Measurements from ENCODE around the gene C2CD2.

The C2CD2 gene

DNA sequence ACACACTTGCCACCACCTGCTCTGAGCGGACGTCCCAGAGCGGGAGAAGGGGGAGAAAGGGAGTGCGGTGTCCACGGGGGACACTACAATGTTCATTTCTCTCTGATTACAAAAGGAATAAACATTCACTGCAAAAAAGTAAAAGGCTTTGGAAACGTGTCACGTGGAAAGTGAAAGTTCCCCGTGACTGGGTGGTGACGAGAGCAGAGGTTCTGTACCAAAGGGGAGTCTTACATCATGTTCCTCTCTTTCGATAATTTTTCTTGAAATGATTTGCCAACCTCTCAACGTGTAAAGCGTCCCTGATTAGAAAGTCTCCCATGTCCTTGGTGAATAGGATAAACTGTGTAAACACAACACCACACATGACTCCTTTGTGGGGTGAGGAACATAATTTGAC lies 52.7 kb downstream of the C2CD2 start:
- DNase-seq (ENCODE audit: low read depth), result no peak
- TF ChIP-seq, protein P1, sequence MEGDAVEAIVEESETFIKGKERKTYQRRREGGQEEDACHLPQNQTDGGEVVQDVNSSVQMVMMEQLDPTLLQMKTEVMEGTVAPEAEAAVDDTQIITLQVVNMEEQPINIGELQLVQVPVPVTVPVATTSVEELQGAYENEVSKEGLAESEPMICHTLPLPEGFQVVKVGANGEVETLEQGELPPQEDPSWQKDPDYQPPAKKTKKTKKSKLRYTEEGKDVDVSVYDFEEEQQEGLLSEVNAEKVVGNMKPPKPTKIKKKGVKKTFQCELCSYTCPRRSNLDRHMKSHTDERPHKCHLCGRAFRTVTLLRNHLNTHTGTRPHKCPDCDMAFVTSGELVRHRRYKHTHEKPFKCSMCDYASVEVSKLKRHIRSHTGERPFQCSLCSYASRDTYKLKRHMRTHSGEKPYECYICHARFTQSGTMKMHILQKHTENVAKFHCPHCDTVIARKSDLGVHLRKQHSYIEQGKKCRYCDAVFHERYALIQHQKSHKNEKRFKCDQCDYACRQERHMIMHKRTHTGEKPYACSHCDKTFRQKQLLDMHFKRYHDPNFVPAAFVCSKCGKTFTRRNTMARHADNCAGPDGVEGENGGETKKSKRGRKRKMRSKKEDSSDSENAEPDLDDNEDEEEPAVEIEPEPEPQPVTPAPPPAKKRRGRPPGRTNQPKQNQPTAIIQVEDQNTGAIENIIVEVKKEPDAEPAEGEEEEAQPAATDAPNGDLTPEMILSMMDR (IDR thresholded peaks at IDR 0.05; ENCODE audit: control insufficient read depth, insufficient read depth, low read depth, low read length, missing control alignments), result no peak
- H3K4me3 ChIP-seq (ENCODE audit: control insufficient read depth, low read depth, low read length), result no peak overlapping the region

DNA sequence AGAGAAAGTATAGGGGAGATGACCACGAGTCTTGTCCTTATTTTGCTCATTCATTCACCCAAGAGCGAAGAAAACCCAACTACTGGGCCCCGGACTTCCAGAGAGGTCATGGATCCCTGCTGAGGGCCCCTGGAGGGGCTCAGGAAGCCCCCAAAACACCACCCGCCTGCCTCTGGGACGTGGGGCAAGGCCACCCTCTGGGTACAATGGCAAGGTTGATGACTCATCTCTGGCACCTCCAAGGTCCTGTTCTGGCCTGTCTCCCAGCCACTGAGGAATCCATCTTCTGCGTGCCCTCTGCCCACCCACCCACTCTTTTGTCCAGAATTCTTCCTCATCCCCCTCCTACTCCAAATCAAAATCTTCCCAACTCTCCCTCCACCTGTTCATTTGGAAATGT lies 53.4 kb downstream of the C2CD2 start:
- DNase-seq (ENCODE audit: low read depth), result no peak
- TF ChIP-seq, protein P1 (IDR thresholded peaks at IDR 0.05; ENCODE audit: control insufficient read depth, insufficient read depth, low read depth, low read length, missing control alignments), result no peak
- no peak overlapping the region for H3K4me3 ChIP-seq (ENCODE audit: control insufficient read depth, low read depth, low read length)

DNA sequence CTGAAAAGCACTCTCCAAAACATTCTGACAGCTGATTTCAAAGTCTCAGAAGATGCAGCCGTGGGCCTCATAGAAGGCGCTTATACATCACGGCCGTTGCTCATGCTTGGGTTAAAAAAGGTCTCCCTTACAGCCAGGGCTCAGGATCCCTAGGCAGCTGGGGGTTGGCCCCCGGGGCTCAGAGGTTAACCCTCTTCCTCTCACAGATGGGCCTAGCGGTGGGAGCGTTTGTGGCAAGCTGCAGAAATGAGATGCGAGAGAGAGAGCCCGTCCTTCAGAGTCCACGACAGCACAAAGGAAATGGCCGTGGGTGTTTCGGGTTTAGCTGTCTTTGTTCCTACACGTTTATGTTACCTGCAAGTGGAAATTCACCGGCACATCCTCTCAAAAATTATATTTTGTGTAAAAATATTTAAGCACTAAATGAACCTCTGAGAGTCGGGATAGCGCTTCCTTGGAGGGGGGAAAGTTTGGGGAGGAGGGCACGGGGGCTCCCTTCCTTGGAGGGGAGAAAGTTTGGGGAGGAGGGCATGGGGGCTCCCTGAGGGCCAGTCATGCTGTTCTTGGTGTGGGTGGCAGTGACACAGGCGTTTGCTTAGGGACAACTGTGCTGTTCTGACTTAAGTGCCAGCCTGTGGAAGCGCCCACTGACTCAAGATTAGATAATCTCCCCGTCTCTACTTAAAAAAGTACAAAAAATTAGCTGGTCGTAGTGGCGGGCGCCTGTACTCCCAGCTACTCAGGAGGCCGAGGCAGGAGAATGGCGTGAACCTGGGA lies 54.2 kb downstream of the C2CD2 start:
- no peak for DNase-seq (ENCODE audit: low read depth)
- TF ChIP-seq, protein P1 (IDR thresholded peaks at IDR 0.05; ENCODE audit: control insufficient read depth, insufficient read depth, low read depth, low read length, missing control alignments), result no peak
- no peak overlapping the region for H3K4me3 ChIP-seq (ENCODE audit: control insufficient read depth, low read depth, low read length)

DNA sequence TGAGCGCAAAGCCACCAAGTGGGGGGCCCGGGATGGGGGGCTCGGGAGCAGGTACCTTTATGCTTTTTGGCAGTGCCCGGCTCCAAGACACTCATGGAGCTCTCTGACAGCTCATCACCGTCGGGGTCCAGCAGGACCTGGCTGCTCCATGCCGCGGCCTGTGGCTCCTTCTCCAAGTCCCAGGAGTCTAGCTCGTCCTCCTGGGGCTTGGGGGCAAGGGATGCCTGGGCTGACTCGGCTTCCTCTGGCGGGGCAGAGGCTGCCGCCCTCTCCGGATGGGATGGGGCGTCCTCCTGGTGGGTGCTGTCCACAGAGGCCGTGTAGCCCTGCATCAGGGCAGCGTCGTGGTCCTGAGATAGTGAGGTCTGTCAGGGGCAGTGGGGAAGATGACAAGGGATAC lies 54.8 kb downstream of the C2CD2 start:
- no peak overlapping the region for H3K4me3 ChIP-seq (ENCODE audit: control insufficient read depth, low read depth, low read length)
- TF ChIP-seq, protein P1 (IDR thresholded peaks at IDR 0.05; ENCODE audit: control insufficient read depth, insufficient read depth, low read depth, low read length, missing control alignments), result no peak
- DNase-seq (ENCODE audit: low read depth), result no peak

DNA sequence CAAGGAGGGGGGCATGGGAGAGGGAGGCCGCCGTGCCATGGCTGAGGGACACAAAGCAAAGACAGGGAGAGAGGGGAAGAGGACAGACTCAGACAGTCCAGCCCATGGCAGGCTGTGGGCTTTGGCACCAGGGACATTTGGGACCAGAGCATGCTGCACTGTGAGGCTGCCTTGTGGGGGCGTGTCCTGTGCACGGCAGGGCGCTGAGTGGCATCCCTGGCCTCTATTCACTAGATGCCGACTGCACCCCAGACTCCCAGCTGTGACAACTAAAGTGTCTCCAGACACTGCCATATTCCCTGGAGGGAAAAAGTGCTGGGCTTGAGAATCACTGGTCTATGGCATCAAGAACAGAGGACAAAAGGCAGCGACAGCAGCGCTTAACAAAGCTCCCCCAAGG lies 56.1 kb downstream of the C2CD2 start:
- H3K4me3 ChIP-seq (ENCODE audit: control insufficient read depth, low read depth, low read length), result no peak overlapping the region
- TF ChIP-seq, protein P1 (IDR thresholded peaks at IDR 0.05; ENCODE audit: control insufficient read depth, insufficient read depth, low read depth, low read length, missing control alignments), result no peak
- no peak for DNase-seq (ENCODE audit: low read depth)

DNA sequence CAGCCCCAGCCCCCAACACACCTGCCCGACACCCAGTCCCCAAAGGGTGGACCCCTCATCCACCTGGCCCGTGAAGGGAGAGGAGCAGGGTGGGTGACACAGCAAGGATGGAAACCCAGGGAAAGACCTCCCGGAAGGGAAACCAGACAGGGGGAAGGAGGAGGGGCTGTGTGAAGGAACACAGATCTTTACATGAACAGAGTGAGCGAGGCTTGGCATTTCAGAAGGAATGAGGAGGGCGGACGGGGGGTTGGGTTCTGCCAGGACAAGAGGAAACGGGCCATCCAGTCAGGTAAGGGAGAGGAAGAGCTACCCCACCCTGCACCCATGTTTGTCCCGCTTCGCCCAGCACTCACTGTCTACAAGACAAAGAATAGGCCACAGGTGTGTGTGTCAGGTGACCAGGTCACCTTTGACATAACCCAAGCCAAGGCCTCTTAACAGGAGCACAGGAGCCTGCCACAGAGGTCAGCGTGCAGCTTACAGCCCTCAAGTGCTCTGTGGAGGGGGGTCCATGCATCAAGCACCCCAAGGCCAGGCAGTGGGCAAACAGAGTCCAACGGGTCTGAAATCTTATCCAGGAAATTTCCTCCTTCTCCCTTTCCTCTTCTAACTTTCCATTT lies 56.7 kb downstream of the C2CD2 start:
- TF ChIP-seq, protein P1 (IDR thresholded peaks at IDR 0.05; ENCODE audit: control insufficient read depth, insufficient read depth, low read depth, low read length, missing control alignments), result no peak
- no peak overlapping the region for H3K4me3 ChIP-seq (ENCODE audit: control insufficient read depth, low read depth, low read length)
- no peak for DNase-seq (ENCODE audit: low read depth)

Data from AG09309 (cell line).